ENCODE results near the gene ST3GAL2. TPM values are rescaled to one million over a fixed set of nuclear protein-coding genes. Genes with fewer than 3 reads are reported as not detected.

The ST3GAL2 gene
- total and polyA plus RNA-seq, 10 of the 15 experiments (the other 5 are each of a cell fraction or from before 2014, with no cell fraction given): 0.95 to 61.7 (median 25.9) TPM

DNA sequence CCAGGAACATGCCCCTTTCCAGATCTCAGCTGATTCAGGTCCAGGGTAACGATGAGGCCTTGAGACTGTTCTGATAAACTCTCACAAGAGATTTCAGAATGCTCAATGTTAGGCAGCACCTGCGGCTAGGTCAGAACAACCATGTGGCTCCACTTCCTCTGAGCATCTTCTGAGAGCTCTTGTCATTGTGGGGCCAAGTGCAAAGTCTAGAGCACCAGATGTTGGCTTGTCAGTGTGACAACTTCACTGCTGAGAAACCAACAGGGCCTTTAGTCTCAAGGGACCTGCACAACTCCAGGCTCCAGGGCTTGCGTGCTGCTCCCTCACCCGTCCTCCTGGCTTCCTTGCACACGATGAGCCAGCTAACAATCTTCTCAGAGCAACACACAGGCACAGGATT, 44.5 kb upstream of the ST3GAL2 start:
- Histone ChIP-seq H2AFZ (ENCODE audit: control insufficient read depth, low read depth, low read length) (no peak overlapping the region), H3K9ac (ENCODE audit: control insufficient read depth, insufficient read depth, low read length) (no peak overlapping the region), H3K4me2 (ENCODE audit: control insufficient read depth, insufficient read depth) (no peak overlapping the region), H4K20me1 (ENCODE audit: control insufficient read depth, insufficient read depth) (no peaks in the 10 kb centered on the region), H3K4me3 (no peak overlapping the region), H3K27me3 (replicated peaks in 1 of 2; ENCODE audit: control insufficient read depth in 2 of 2, insufficient read depth in 2 of 2, low read length in 1 of 2) (no peaks in the 10 kb centered on the region), H3K4me1 (ENCODE audit: control insufficient read depth, insufficient read depth, low read length) (peaks cover 9% of the 10 kb centered on the region), H3K36me3 (ENCODE audit: control insufficient read depth in 2 of 2, insufficient read depth in 2 of 2, low read length in 1 of 2) (peaks cover 25 to 26% of the 10 kb centered on the region in 2 experiments), H3K9me3 (replicated peaks; ENCODE audit: control insufficient read depth, insufficient read depth, low read length) (no peaks in the 10 kb centered on the region), H3K27ac (ENCODE audit: control insufficient read depth, insufficient read depth) (peak overlapping the region; percentile 46), H3K79me2 (ENCODE audit: control insufficient read depth, insufficient read depth, low read length) (no peaks in the 10 kb centered on the region)
- no TSS peak for BruUV-seq (replicated peaks)
- ChIA-PET SMC1A (ENCODE audit: uncharacterized antibody, unreplicated experiment) (interaction anchor here (0.7 to 2.4 kb wide), 18 partner anchors 9 to 102 kb away, joined by 3 to 22 read pairs (median 4); partner anchors contain the start of genes COG4 and ST3GAL2), RAD21 (ENCODE audit: unreplicated experiment) (interaction anchor here (0.8 to 1.8 kb wide), 11 partner anchors 28 to 114 kb away, joined by 3 to 8 read pairs (median 4); partner anchors contain the start of genes FCSK and ST3GAL2), POLR2A (interaction anchor here (0.6 to 2.2 kb wide), 6 partner anchors 30 to 103 kb away, joined by 3 to 8 read pairs (median 4); partner anchors contain the start of gene ST3GAL2), CTCF (interaction anchor here (0.6 to 1.8 kb wide), 18 partner anchors 11 to 128 kb away, joined by 3 to 8 read pairs (median 4); partner anchors contain the start of genes COG4, FCSK and SF3B3)
- intact Hi-C loops (cut with micrococcal nuclease; ENCODE audit: unreplicated experiment): no loop called here
- ATAC-seq (peak; percentile 89), DNase-seq (ENCODE audit: low read depth, low spot score) (peak; percentile 59), FAIRE-seq (peak; percentile 61)
- WGBS (ENCODE audit: insufficient coverage, insufficient replicate concordance, low lambda C conversion rate, missing lambda C conversion rate): 2% methylated on average over 5 of the region's 5 CpGs
- in situ Hi-C loops (cut with MboI): no loop called here
- no peak for TF ChIP-seq ZSCAN29 (IDR thresholded peaks at IDR 0.05)
- no peak for TF ChIP-seq ZNF622 (IDR thresholded peaks at IDR 0.05)
- TF ChIP-seq SPI1 (IDR thresholded peaks at IDR 0.05; ENCODE audit: borderline replicate concordance, insufficient read depth, low read depth, low read length): peak; percentile 55; the same call in 1 of the 2 replicates
- TF ChIP-seq ESRRA (IDR thresholded peaks at IDR 0.05; ENCODE audit: low read length): no peak
- TF ChIP-seq CBFB (IDR thresholded peaks at IDR 0.05; ENCODE audit: low read depth): no peak
- TF ChIP-seq NFYA (IDR thresholded peaks at IDR 0.05; ENCODE audit: borderline replicate concordance, low read depth, low read length): no peak
- peak; percentile 46; the same call in 1 of the 2 replicates for TF ChIP-seq GATAD2B (conservative IDR thresholded peaks at IDR 0.05; ENCODE audit: low read depth)
- no peak for TF ChIP-seq MXI1 (IDR thresholded peaks at IDR 0.05; ENCODE audit: low read depth, low read length)
- TF ChIP-seq MTA3 (IDR thresholded peaks at IDR 0.05; ENCODE audit: borderline replicate concordance, low read length): no peak
- peak; percentile 89 for TF ChIP-seq MEF2B (IDR thresholded peaks at IDR 0.05; ENCODE audit: partially characterized antibody, poor library complexity, severe bottlenecking)
- TF ChIP-seq USF2 (IDR thresholded peaks at IDR 0.05; ENCODE audit: borderline replicate concordance, low read depth, low read length): no peak
- no peak for TF ChIP-seq KLF5 (IDR thresholded peaks at IDR 0.05; ENCODE audit: partially characterized antibody)
- peak in 1 of 2 experiments; percentile 37; a peak in 1 of 4 replicates for TF ChIP-seq BHLHE40 (IDR thresholded peaks at IDR 0.05; ENCODE audit: borderline replicate concordance in 1 of 2, low read depth in 2 of 2, low read length in 1 of 2)
- TF ChIP-seq, protein P1, sequence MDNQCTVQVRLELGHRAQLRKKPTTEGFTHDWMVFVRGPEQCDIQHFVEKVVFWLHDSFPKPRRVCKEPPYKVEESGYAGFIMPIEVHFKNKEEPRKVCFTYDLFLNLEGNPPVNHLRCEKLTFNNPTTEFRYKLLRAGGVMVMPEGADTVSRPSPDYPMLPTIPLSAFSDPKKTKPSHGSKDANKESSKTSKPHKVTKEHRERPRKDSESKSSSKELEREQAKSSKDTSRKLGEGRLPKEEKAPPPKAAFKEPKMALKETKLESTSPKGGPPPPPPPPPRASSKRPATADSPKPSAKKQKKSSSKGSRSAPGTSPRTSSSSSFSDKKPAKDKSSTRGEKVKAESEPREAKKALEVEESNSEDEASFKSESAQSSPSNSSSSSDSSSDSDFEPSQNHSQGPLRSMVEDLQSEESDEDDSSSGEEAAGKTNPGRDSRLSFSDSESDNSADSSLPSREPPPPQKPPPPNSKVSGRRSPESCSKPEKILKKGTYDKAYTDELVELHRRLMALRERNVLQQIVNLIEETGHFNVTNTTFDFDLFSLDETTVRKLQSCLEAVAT (IDR thresholded peaks at IDR 0.05): 0 out of 2 replicates have a peak, but pooled peaks have one; percentile 24
- 0 out of 2 replicates have a peak, but pooled peaks have one; percentile 28 for TF ChIP-seq PAX5 (IDR thresholded peaks at IDR 0.05; ENCODE audit: borderline replicate concordance, low read depth, low read length)
- TF ChIP-seq JUND (IDR thresholded peaks at IDR 0.05; ENCODE audit: low read depth, low read length): no peak
- peak; percentile 55; the same call in 1 of the 2 replicates for TF ChIP-seq TCF12 (IDR thresholded peaks at IDR 0.05; ENCODE audit: low read depth, low read length)
- 0 out of 2 replicates have a peak, but pooled peaks have one; percentile 7 for TF ChIP-seq IRF4 (IDR thresholded peaks at IDR 0.05; ENCODE audit: low read depth, low read length)
- no peak for TF ChIP-seq NR2F1 (conservative IDR thresholded peaks at IDR 0.05)
- peak; percentile 39; the same call in 1 of the 2 replicates for TF ChIP-seq PKNOX1 (IDR thresholded peaks at IDR 0.05)

Measured in GM12878 (cell line).